Middle frontal gyrus (tissue), 1 donor: ENCODE measurements around the gene HVCN1.

Source experiments
- DNase-seq: peaks from one replicate; pipeline ENCODE4 v3.0.0-alpha.2; 2015; ENCODE audit warnings: low spot score; ENCODE audit errors: extremely low spot score

Gene HVCN1

GRCh38 chr12:110699591-110700445 is 10.9 kb upstream of the HVCN1 start:
- no peak for DNase-seq

GRCh38 chr12:110698171-110698902 is 9.4 kb upstream of the HVCN1 start:
- no peak for DNase-seq

- no peak for DNase-seq
These were observed 8.3 kb upstream of the HVCN1 start for GRCh38 chr12:110697236-110697635.

GRCh38 chr12:110696283-110696682 is 7.4 kb upstream of the HVCN1 start:
- DNase-seq: no peak

GRCh38 chr12:110694330-110694901 is 5.5 kb upstream of the HVCN1 start:
- no peak for DNase-seq

GRCh38 chr12:110693731-110694130 is 4.8 kb upstream of the HVCN1 start:
- DNase-seq: no peak

GRCh38 chr12:110690127-110690430 is 1.2 kb upstream of the HVCN1 start:
- no peak for DNase-seq

- no peak for DNase-seq
These were observed 589 bp upstream of the HVCN1 start for GRCh38 chr12:110689281-110690126.

- DNase-seq: no peak
These were observed 1.3 kb downstream of the HVCN1 start for GRCh38 chr12:110687396-110688169.

GRCh38 chr12:110686294-110686903 is 2.5 kb downstream of the HVCN1 start:
- DNase-seq: no peak

GRCh38 chr12:110684312-110684836 is 4.5 kb downstream of the HVCN1 start:
- no peak for DNase-seq

- no peak for DNase-seq
These were observed 5.0 kb downstream of the HVCN1 start for GRCh38 chr12:110683888-110684287.

- DNase-seq: no peak
These were observed 8.9 kb downstream of the HVCN1 start for GRCh38 chr12:110680032-110680431.

- DNase-seq: no peak
These were observed 9.7 kb downstream of the HVCN1 start for GRCh38 chr12:110679201-110679600.

GRCh38 chr12:110677982-110678381 is 10.9 kb downstream of the HVCN1 start:
- DNase-seq: no peak

- no peak for DNase-seq
These were observed 11.6 kb downstream of the HVCN1 start for GRCh38 chr12:110677206-110677911.

GRCh38 chr12:110676171-110676570 is 12.7 kb downstream of the HVCN1 start:
- DNase-seq: no peak

GRCh38 chr12:110670161-110670701 is 18.7 kb downstream of the HVCN1 start:
- no peak for DNase-seq

- no peak for DNase-seq
These were observed 19.8 kb downstream of the HVCN1 start for GRCh38 chr12:110669193-110669502.
